Endometrium (tissue), 2 donors: ENCODE results near the gene PRLH.
"Not testable (repeated sequence)": the region's sequence is repeated elsewhere in the genome, so short reads cannot be mapped to it uniquely, and the experiment has no call there.

ENCODE experiments used
- FAIRE-seq: peaks from 2 replicates; lab custom pipeline; 2012; peaks lifted over from hg19 to GRCh38; lab: Jason Lieb, UNC
- donor health status: control.
- donor health status: control.

Gene PRLH

GRCh38 chr2:237602409-237602808, 36.0 kb downstream of the PRLH start:
- no peak for FAIRE-seq

GRCh38 chr2:237603049-237603717, 36.8 kb downstream of the PRLH start:
- no peak for FAIRE-seq

DNA sequence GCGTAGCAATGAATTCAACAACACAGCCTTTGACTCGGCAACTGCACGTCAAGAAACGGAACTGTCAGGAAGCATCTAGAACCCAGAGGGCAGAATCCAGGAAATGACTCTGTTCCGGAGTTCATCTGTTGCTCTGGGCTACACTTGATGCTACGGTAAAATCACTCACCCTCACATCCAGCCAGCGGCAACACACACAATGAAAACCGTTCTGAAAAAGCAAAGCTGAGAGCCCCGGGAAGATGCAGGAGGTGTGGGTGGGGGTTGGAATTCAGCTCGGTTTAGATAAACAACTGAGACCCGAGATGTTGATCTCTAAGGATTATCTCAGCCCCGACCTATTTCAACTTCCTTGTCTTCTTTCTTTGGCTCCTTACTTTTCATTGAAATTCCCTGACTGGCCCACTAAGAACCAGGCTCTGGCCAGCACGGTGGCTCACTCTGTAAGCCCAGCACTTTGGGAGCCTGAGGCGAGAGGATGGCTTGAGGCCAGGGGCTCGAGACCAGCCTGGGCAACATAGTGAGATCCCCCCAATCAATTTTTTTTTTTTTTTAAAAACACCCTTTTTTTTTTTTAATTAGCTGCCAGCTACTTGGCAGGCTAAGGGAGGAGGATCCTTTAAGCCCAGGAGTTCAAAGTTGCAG, 37.5 kb downstream of the PRLH start:
- FAIRE-seq, result no peak

- no peak for FAIRE-seq
These were observed 38.0 kb downstream of the PRLH start for GRCh38 chr2:237604391-237604790.

DNA sequence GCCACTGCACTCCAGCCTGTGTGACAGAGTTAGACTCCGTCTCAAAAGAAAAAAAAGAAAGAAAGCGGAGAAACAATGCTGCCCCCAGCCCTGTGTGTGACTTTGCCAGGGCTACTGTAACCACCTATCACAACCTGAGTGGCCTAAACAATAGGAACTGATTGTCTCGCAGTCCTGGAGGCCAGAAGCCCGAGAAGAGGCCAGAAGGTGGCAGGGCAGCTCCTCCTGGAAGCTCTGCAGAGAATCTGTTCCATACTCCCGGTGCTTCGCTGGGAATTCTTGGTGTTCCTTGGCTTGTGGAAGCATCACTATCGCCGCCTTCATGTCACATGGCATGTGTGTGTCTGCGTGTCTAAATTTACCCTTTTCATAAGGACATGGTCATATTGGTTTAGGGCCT, 38.6 kb downstream of the PRLH start:
- FAIRE-seq, result no peak

- FAIRE-seq, result not testable (repeated sequence)
These were observed 40.1 kb downstream of the PRLH start for GRCh38 chr2:237606522-237606921.

DNA sequence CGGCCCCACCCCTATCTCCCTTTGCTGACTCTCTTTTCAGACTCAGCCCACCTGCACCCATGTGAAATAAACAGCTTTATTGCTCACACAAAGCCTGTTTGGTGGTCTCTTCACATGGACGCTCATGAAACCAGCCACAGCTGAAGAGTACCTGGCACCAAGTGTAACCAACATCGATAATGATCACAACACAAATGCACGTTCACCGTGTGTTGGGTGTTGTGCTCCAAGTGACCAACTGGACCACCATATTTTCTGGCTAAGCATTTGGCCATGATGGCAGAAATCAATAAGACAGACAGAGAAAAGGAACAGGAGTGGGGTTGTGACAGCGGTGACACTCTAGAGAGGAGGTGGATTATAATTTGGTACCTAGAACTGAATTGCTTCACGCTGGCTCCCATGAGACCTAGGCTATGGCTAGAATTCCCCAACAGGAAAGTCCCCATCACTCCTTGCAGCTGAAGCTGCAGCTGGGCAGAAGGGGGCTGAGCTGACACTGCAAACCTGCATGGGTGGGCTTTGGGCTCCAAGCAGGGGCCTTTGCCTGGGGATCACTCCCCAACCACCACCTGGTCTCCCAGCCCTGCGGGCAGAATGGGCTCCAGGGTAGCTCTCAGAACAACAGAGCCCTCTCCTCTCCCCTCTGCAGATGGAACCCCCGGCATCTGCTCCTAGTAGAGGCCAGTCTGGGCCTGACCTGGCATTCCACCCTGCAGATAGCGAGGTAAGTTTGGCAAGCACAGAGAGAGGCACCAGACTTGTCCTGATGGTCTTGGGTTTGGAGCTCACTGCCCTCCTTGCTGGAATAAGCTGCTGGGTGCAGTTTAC, 46.4 kb downstream of the PRLH start:
- FAIRE-seq, result no peak

DNA sequence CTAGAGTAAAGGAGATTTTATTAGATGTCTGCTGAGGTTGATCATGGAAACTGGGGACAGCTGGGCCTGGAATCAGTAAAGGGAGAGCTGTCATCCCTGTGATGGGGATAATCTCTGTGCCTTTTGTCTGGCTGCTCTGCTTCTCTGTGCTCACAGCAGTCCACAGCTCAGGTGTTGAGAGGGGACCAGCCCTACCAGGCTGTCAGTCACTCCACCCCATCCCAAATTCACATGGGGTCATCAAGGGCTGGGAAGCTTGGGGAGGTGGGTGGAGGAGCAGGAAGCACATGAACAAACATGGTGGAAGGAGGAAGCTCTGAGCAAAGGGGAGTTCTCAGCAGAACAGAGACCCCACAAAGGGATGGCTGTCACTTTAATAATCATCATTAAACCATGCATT, 47.3 kb downstream of the PRLH start:
- FAIRE-seq, result no peak

DNA sequence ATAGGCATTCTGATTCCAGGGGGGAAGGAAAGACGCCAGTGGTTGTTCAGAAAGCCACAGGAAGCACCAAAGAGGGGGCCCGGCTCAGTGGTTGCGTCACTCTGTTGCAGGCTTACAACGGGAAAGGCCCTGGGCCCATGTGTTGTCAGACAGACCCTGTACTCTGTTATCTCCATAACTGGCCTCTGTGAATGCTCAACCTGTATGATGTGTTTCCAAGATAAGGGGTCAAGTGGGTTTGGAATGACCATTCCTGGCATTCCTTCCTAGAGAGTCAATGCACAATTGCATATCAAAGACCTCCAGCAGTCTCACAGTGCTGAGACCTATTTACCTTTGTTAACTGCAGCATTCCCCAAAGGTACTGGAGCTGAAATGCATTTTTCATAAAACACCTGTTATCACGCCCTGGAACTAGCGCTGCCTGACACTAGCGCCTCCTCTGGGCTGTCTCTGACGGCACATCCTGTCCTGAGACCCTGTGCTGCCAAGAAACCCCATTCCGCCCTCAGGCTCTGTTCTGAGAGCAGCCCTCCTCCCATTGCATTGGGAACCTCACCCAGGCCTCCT, 47.9 kb downstream of the PRLH start:
- FAIRE-seq, result no peak

- FAIRE-seq, result no peak
These were observed 49.4 kb downstream of the PRLH start for GRCh38 chr2:237615631-237616249.

- no peak for FAIRE-seq
These were observed 50.0 kb downstream of the PRLH start for GRCh38 chr2:237616373-237616733.
